Calu3 (cell line): ENCODE results near the gene MMUT. TPM values are rescaled to one million over a fixed set of nuclear protein-coding genes. Genes with fewer than 3 reads are reported as not detected.
"Not testable (repeated sequence)": the region's sequence is repeated elsewhere in the genome, so short reads cannot be mapped to it uniquely, and the experiment has no call there.

Experiments used
- BruUV-seq: library from RNA; stranded (reverse); fragments of 400-500 nt; replicated peaks from 2 replicates; lab custom pipeline; 2021; lab: Mats Ljungman, UMichigan
- CTCF ChIA-PET: fragments of 300-600 bp; sonication (Branson Sonifier 250); formaldehyde crosslinking; loops from one replicate; lab custom pipeline; 2022; ENCODE audit warnings: antibody characterized with exemption; lab: Charles Lee
- DNase-seq: peaks from one replicate; pipeline ENCODE4 v3.0.0; 2022
- H3K27ac Mint-ChIP-seq: one replicate; pipeline ENCODE4 v1.8.0; 2022; ENCODE audit warnings: mixed read lengths; ENCODE audit not compliant: unreplicated experiment
- H3K27me3 Mint-ChIP-seq: one replicate; pipeline ENCODE4 v1.8.0; 2022; ENCODE audit warnings: mixed read lengths; ENCODE audit not compliant: unreplicated experiment
- H3K36me3 Mint-ChIP-seq: one replicate; pipeline ENCODE4 v1.8.0; 2022; ENCODE audit warnings: mild to moderate bottlenecking, moderate library complexity, mixed read lengths; ENCODE audit not compliant: insufficient read depth, unreplicated experiment
- H3K4me1 Mint-ChIP-seq: one replicate; pipeline ENCODE4 v1.8.0; 2022; ENCODE audit warnings: mild to moderate bottlenecking, low read depth, mixed read lengths; ENCODE audit not compliant: unreplicated experiment
- H3K4me3 Mint-ChIP-seq: one replicate; pipeline ENCODE4 v1.8.0; 2022; ENCODE audit warnings: mild to moderate bottlenecking, low read depth, moderate library complexity, mixed read lengths; ENCODE audit not compliant: unreplicated experiment
- H3K9me3 Mint-ChIP-seq: one replicate; pipeline ENCODE4 v1.8.0; 2022; ENCODE audit warnings: low read depth, mixed read lengths; ENCODE audit not compliant: unreplicated experiment
- CTCF ChIP-seq: fragments of 200-600 bp; IDR thresholded peaks from one replicate; pipeline ENCODE4 v1.8.0; 2022; ENCODE audit warnings: antibody characterized with exemption; ENCODE audit not compliant: unreplicated experiment
- intact Hi-C: fragments of 100-400 bp; cut with micrococcal nuclease; formaldehyde crosslinking; loops from one replicate; pipeline ENCODE4 v1.10.0; 2022; ENCODE audit not compliant: unreplicated experiment
- total RNA-seq: library from RNA; stranded (reverse); gene quantifications from 2 replicates; pipeline ENCODE4 v1.2.3, GENCODE V29; 2022

Gene MMUT
- total RNA-seq, 1 experiment from 2014 or later = 17.8 TPM

- no peak for DNase-seq
- intact Hi-C loops = no loop called here
- H3K27ac Mint-ChIP-seq = no peak overlapping the region
- no peaks in the 10 kb centered on the region for H3K9me3 Mint-ChIP-seq
- TF ChIP-seq CTCF = no peak
- no peaks in the 10 kb centered on the region for H3K36me3 Mint-ChIP-seq
- no peaks in the 10 kb centered on the region for H3K27me3 Mint-ChIP-seq
- no peaks in the 10 kb centered on the region for H3K4me1 Mint-ChIP-seq
- CTCF ChIA-PET = no interaction called here
- BruUV-seq = no TSS peak
- H3K4me3 Mint-ChIP-seq = no peak overlapping the region
These were observed 56.6 kb downstream of the MMUT start for GRCh38 chr6:49406250-49406970.

GRCh38 chr6:49401063-49401462 is 62.0 kb downstream of the MMUT start:
- H3K36me3 Mint-ChIP-seq = no peaks in the 10 kb centered on the region
- H3K9me3 Mint-ChIP-seq = peaks cover 2% of the 10 kb centered on the region
- no TSS peak for BruUV-seq
- no peaks in the 10 kb centered on the region for H3K27me3 Mint-ChIP-seq
- DNase-seq = no peak
- H3K4me1 Mint-ChIP-seq = no peaks in the 10 kb centered on the region
- intact Hi-C loops = no loop called here
- H3K27ac Mint-ChIP-seq = no peak overlapping the region
- no peak overlapping the region for H3K4me3 Mint-ChIP-seq
- CTCF ChIA-PET = no interaction called here
- no peak for TF ChIP-seq CTCF

- H3K4me3 Mint-ChIP-seq, CTCF ChIA-PET, BruUV-seq, H3K4me1 Mint-ChIP-seq, DNase-seq, intact Hi-C loops, H3K9me3 Mint-ChIP-seq, H3K36me3 Mint-ChIP-seq, H3K27ac Mint-ChIP-seq, H3K27me3 Mint-ChIP-seq: not testable (repeated sequence)
These were observed 76.2 kb downstream of the MMUT start for GRCh38 chr6:49386667-49387508.

GRCh38 chr6:49384904-49385303 is 78.1 kb downstream of the MMUT start:
- no TSS peak for BruUV-seq

More at GRCh38 chr6:49384904-49385303, 78.1 kb downstream of the MMUT start:
- H3K4me1 Mint-ChIP-seq = no peaks in the 10 kb centered on the region
- CTCF ChIA-PET = no interaction called here
- no peaks in the 10 kb centered on the region for H3K36me3 Mint-ChIP-seq
- TF ChIP-seq CTCF = no peak
- intact Hi-C loops = no loop called here
- no peak for DNase-seq
- H3K27ac Mint-ChIP-seq = no peak overlapping the region
- H3K4me3 Mint-ChIP-seq = no peak overlapping the region
- H3K9me3 Mint-ChIP-seq = peaks cover 4% of the 10 kb centered on the region
- no peaks in the 10 kb centered on the region for H3K27me3 Mint-ChIP-seq

Other genes with a start within 250 kb of the MMUT start
- gene CENPQ, start 117 bp upstream of the MMUT start, total RNA-seq = 16.4 and 18.8 TPM in 2 replicates
- gene GLYATL3, start 36.7 kb upstream of the MMUT start, total RNA-seq = not detected in 2 replicates
- 60.9 and 74.2 TPM in 2 replicates for gene C6orf141, start 87.4 kb upstream of the MMUT start, total RNA-seq
- not detected in 2 replicates for gene RHAG, start 173.6 kb upstream of the MMUT start, total RNA-seq